SKM-1 (cell line): ENCODE data around the gene TLE5.

Experiments used
- DNase-seq: peaks from one replicate; lab custom pipeline; 2025; ENCODE audit not compliant: unreplicated experiment; lab: John Stamatoyannopoulos, UW

TLE5 gene, protein sequence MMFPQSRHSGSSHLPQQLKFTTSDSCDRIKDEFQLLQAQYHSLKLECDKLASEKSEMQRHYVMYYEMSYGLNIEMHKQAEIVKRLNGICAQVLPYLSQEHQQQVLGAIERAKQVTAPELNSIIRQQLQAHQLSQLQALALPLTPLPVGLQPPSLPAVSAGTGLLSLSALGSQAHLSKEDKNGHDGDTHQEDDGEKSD

GRCh38 chr19:3062165-3063105, at the start of gene TLE5:
Gene TLE5 (minus strand): TSS chr19:3062495. CDS start chr19:3062200, 295 bp downstream.
- peak; percentile 38 for DNase-seq

DNA sequence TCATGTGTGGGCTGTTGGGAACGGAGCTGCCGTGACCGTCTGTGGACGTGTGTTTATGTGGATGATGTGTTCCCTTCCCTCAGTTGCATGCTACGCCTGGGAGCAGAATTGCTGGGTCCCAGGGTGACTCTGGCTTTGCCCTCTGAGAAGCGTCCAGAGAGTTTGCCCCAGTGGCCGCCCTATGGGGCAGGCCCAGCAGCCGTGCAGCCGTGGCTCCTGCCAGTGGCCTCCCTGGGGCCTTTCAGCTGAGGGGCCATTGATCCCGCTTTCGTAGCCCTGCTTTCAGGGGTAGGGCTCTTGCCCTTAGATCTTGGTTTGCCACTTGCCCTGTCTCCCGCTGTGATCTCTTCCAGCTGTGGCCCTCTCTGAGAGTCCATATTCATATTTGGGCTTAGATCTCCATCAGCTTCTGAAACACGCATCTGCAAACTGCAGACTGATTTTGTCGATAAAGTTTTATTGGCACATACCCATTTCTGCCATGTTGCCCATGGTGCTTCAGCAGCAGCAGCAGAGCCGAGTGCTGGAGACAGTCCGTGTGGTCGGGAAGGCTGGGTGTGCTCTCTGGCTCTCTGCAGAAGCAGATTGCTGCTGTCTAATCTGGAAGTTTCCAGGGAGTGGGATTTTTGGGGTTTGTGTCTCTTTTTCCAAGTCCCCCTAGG, 49.4 kb upstream of the TLE5 start:
- DNase-seq: no peak

GRCh38 chr19:3110126-3110825, 48.0 kb upstream of the TLE5 start:
- DNase-seq: no peak

DNA sequence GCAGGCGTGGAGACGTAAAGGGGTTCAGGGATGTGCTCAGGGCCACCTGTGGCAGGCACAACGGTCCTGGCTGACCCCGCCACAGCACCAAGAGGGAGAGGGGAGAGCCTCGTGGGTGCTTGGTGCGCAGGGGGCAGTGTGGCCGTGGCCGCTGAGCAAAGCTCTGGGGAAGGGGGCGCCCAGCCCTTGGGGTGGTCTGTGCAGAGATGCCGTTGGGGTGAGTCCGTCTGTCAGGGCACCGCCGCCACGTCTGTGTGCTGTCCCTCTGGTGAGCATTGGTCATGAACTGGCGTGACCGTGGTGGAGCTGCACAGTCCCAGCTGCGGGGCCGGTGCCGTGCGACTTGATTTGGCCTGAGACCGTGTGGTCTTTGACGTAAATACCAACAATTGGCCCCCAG, 47.2 kb upstream of the TLE5 start:
- DNase-seq: no peak

DNA sequence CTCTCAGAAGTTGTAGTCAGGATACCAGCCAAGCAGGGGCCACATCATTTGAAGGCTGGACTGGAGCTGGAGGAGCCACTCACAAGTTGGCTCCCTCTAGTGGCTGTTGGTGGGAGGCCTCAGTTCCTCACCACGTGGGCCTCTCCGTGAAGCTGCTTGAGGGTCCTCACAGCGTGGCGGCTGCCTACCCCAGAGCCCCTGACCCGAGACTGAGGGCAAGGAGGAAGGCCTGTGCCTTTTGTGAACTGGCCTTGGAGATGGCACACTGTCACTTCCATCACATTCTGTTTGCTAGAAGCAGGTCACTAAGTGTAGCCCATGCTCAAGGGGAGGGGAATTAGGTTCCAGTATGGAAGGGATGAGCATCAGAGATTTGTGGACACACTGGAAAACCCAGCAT, 46.5 kb upstream of the TLE5 start:
- DNase-seq: peak; percentile 84

GRCh38 chr19:3107658-3108057, 45.4 kb upstream of the TLE5 start:
- no peak for DNase-seq

GRCh38 chr19:3106509-3107141, 44.3 kb upstream of the TLE5 start:
- no peak for DNase-seq

DNA sequence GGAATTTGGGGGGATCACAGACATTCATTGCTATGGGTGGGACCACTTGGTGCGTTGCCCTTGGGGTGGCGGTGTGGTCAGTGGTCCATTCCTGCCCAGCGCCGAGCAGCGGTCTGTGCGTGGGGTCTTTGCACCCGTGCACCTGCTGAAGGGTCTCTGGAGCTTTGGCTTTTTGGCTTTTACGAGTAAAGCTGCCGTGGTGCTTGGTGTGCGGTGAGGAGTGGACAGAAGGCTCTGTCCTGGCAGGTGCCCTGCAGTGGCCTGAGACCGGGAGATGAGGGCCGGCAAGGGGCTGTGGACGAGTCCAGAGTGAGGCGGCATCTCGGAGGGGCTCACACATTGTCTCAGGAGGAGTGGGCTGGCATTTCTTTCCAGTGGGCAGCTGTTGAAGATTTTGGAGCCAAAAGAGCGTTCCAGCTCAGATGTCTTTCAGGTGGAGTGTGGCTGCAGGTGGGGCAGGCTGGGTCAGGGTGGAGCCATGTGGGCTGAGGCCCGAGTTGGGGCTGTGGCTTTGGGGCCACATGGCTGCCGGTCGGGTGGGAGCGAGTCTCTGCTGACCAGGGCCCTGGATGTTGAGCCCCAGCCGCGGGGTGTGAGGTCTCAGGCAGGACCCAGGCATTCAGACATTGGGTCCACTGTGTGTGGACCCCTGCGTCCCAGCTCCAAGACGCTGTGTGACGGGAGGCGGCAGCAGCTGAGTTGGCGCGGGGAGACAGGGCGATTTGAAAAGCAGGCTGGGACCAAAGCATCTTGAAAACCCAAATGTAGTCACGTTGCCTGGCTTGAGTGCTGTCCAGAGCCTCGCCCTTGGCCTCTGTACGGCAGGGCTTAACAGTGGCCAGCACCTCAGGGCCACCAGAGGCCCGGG, 43.6 kb upstream of the TLE5 start:
- DNase-seq: no peak

DNA sequence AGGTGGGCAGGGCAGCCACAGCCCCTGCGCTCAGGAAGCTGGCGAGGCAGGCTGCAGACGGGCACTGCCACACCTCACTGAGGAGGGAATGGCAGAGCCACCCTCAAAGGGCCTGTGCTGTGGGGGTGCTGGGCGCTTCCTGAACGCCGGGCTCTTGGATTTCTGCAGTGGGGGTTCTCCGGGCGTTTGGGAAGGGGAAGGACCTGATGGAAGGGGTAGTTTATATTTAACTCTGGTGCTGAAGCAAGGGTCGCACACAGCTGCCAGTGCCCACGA, 42.4 kb upstream of the TLE5 start:
- DNase-seq: no peak

GRCh38 chr19:3102239-3103140, 40.2 kb upstream of the TLE5 start:
- no peak for DNase-seq

DNA sequence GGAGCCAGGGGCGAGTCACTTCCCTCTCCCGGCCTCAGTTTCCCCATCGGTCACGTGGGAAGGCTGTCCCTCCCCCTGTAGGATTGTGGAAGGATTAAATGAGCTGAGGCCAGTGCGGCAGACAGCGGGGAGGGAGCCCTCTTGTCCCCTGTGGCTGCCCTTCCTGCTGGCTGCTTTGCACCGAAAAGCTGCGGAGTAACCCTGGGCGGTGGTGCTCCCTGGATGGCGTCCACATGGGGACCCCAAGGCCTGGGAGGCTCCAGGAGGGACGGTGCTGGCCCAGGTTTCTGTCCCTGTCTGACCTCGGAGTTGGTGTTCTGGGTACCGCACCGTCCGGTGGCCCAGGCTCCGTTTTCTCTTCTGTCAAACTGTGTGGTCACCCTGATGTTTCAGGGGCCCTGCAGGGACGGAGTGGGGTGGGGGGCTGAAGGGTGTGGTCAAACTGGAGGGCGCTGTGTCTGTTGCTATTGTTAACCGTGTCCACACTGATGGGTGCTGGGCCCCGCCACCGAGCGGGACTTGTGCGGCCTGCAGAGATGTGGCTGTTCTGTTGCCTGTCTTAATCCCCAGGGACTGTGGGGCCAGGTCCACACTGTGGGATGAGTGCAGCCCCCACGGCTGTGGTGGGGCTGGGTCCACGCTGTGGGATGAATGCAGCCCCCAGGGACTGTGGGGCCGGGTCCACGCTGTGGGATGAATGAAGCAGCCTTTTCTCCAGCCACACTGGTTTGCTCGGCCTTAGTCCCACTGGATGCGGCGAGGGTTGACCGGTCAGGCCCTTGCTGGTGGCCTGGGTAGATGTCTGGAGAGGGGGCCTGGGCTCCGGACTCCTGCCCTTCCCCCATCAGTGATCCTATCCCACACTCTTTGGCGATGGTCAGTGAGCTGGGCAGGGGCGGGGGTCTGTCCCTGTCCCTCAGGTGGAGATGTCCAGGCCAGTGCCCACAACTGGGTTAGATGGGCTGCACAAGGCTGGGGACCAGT, 38.7 kb upstream of the TLE5 start:
- no peak for DNase-seq

- no peak for DNase-seq
These were observed 38.0 kb upstream of the TLE5 start for GRCh38 chr19:3100331-3100730.

DNA sequence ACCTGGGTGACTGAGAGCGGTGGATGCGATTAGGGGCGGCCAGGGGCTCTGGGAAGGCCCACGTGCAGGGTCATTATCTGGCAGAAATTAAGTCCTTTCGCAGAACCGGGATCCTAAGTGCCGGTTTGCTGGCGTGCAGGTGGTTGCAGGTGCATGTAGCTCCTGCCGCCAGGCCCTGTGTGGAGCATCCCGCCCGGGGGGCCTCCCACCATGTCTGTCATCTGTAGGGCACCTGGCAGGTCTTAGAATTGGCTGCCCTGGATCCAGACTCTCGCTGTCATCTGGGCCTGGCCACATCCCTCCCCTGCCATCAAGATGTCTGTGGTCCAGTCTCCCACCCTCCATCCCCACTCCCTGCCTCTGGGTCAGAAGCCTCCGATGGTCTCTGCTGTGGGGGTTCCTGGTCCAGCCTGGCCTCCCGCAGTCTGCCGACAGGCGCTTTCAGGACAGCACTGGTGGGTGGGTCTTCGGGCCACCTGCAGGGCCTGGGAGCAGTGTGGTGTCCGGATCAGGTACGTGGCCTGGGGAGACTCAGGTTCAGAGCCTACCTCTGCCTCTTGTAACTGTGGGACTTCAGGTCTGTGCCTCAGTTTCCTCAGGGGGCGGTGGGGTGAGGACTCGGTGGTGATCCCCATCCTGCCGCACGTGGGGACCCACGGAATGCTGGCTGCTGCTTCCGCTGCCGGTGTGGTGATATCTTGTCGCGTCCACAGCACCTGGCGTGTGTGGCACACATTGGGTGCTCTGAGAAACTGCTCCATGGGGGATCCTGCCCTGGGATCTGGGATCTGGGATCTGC, 37.3 kb upstream of the TLE5 start:
- DNase-seq: no peak

DNA sequence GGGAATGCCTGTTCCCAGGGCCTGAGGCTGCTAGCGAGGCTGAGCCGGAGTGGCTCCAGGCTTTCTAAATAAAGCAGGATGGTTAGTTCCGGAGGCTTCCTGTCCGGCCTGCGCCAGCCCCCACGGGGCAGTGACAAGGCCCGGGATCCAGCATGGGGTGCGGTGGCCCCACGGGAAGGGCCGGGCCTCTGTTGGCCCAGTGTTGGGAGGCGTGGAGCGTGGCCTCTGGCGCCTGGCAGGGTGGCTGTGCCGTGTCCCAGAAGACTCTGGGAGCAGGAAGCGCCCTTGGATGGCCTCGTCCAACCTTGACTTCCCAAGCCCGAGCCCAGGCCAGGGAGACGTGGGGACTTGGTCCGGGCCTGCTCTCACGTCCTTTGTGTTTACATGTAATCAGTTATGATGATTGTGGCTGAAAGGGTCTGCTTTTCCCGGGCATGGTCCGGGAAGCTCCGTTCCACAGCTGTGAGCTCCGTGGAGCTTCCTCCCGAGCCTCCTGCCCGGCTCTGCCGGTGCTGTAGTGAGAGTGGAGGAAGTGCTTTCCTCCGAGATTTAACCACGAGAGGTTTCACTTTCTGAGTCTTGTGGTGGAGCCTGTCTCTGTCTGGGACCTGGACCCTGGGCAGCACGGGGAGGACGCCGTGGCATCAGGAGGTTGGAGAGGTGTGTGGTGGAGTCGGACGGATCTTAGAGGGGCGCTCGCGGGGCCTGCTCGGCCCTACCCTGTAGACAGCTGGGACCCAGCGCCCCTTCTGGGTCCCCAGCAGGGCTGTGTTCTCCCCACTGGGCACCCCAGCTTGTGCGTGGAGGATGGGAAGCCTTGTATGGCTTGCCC, 36.4 kb upstream of the TLE5 start:
- no peak for DNase-seq

DNA sequence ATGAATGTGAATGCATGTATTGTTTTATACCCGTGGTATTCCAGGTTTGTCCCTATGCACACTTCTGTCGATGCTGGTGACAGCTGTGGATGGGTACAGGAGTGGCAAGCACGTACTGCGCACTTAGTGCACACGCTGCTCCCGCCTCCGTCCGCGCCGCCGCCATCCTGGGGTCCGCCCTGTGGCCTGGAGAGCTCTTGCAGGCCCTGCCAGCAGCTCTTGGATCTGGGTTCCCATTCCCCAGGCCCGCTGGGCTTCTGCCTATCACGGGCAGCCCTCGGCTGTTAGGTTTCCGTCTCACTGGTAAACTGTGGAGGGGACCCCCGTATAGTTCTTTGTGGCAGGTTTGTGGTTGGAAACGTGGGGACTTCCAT, 35.8 kb upstream of the TLE5 start:
- DNase-seq: no peak

- DNase-seq: no peak
These were observed 35.2 kb upstream of the TLE5 start for GRCh38 chr19:3097442-3097871.
